Endometrial microvascular endothelial cells (primary cell): ENCODE data around the gene SUPT6H. TPM values are rescaled to one million over a fixed set of nuclear protein-coding genes. Genes with fewer than 3 reads are reported as not detected.

ENCODE experiments used
- in situ Hi-C: cut with HindIII; loops from 2 replicates; pipeline ENCODE4 v1.10.0; 2017; ENCODE audit warnings: low sequenced_read_pairs, low pct_unique_long_range_greater_than_20kb; ENCODE audit errors: inconsistent ontology term
- total RNA-seq: library from RNA; depleted of rRNA; stranded (reverse); fragments of >200 nt; gene quantifications from one replicate; pipeline ENCODE4 v1.2.3, GENCODE V29; 2015; ENCODE audit errors: inconsistent ontology term

Gene SUPT6H
- total RNA-seq, 1 donor from 2014 or later: 38.7 TPM

DNA sequence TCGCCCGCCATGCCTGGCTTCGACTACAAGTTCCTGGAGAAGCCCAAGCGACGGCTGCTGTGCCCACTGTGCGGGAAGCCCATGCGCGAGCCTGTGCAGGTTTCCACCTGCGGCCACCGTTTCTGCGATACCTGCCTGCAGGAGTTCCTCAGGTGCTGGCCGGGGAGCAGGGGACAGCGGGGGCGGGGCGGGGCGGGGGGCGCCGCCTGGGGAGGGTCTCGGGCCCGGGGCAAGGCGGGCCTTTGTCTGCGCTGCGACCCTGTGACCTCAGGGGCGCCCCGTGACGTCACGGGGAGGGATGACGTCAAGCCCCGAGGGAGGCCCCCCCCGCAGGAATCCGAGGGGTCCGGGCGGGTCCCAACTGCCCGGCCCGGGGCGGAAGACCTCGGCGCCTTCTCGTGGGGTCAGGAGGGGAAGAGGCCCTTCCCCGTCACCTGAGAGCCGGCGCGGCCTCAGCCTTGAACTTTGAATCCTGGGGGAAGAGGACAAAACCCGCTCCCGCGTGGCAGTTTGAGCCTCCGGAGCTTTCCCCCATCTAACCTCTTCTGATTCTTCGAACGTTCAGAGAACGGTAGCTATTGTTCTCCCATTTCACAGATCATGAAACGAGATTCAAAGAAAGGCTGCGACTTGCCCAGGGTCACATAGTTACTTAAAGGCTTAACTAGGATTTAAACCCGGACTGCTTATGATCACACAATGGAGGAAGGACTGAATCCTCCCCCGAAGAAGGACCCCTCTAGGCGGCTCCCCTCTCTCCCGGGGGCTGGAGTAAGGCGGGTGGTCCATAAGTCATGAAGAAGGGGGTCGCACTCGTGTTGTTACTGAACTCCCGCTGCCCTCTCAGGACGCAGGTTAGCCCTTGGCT, 82.3 kb downstream of the SUPT6H start:
- in situ Hi-C loops: no loop called here

DNA sequence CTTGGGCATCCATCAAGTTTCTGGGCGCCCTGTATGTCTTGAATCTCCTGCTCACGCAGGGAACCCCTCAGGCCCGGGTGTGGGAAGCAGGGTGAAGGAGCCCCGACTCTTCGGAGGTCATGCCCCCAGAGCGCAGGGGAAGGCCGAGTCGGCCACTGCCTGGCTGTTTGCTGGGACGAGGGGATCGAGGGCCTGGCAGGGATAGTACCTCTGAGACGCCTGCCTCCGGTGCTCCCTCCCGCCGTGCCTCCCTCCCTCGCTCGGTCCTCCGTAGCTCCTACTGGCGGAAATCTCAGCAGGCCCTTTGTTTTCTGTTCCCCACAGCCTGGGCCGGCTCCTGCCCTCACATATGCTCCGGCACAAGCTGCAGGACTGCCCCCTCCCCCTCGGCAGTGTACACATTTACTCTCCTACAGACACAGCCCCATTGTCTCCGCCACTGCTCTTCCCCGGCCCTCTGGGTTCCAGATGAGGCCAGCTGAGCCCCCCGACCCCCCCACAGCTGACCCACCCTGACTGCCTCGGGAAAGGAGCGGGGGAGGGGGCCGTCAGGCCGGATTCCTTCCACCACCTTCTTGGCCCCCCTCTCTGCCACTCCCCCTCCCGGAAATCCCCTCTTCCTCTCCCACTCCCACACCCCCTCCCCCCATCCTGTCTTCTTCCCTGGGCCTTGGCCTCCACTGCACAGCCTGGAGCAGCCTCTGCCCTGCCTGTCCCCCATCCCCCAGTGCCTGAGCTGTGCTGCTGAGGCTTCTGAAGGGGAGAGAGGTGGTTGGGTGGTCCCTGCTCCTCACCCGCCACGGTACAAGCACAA, 83.2 kb downstream of the SUPT6H start:
- in situ Hi-C loops: no loop called here

DNA sequence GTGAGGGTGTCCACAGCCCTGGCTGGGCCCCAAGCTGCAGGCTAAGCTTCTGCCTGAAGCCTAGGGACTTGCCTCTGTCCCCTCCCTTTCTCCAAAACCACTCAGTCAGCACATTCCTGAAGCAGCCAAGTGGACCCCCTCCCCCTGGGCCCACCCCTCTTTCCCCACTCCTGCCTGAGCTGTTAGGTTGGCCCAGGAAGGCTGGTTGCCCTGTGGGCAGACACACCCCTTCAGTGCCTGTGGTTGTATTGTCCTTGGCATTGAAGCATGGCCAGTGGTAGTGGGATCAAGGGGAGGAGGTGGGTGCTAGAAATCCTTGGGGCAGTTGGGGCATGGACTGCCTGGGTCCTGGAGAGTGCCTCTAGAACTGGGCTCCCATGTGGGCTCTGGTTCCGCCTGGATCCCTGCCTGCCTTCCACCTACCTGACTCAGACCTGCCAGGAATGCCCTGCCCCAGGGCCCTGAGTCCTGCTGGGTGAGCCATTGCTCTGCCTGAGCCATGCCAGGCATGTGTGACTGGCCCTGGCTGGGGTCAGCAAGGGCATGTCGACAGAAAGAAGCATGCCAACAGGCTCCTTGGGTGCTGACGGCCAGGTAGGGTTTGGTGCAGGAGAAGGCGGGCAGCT, 83.9 kb downstream of the SUPT6H start:
- in situ Hi-C loops: no loop called here

DNA sequence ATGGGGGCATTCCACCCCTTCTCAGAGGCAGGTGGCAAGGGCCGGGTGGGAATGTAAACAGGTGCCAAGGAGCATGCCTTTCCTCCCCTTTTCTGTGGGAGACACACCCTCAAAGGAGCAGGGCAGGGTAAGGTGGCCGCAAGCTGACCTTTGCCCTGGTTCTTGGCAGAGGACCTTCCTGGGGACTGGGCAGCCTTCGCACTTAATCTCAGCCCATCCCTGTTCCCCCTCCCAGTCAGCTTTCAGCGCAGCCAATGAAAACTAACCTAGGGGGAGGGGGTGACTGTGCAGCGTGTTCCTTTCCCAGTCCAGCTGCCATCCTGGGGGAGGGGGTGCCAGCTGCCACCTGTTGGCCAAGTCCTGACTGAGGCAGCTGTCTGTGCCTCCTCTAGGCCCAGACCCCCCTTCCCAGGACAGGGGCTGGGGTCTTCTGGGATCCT, 84.6 kb downstream of the SUPT6H start:
- in situ Hi-C loops: no loop called here

DNA sequence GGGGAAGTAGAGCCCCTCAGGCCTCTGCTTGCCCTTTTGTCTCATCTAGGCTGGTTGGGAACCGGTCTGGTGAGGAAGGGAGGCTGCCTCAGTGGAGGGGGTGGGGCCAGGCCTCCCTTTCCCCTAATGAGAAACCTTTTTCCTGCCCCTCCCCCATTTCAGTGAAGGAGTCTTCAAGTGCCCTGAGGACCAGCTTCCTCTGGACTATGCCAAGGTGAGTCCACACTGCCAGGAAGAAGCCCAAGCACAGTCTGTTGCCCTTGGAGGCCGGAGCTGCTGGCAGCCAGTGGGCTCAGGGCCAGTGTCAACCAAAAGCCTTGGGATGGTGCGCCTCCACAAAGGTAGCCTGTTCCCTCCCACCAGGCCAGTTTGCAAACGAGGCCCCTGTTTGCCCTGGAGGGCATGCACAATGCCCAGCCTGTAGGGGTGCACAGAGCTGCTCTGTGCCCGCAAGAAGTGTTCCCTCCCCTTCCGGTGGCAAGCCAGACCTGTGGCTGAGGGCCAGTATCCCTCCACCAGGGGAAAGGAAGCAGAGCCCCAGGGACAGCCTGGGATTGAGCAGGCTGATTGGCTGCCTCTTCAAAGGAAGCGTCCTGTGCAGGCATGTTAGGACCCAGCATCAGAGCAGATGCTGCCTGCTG, 85.2 kb downstream of the SUPT6H start:
- in situ Hi-C loops: no loop called here

DNA sequence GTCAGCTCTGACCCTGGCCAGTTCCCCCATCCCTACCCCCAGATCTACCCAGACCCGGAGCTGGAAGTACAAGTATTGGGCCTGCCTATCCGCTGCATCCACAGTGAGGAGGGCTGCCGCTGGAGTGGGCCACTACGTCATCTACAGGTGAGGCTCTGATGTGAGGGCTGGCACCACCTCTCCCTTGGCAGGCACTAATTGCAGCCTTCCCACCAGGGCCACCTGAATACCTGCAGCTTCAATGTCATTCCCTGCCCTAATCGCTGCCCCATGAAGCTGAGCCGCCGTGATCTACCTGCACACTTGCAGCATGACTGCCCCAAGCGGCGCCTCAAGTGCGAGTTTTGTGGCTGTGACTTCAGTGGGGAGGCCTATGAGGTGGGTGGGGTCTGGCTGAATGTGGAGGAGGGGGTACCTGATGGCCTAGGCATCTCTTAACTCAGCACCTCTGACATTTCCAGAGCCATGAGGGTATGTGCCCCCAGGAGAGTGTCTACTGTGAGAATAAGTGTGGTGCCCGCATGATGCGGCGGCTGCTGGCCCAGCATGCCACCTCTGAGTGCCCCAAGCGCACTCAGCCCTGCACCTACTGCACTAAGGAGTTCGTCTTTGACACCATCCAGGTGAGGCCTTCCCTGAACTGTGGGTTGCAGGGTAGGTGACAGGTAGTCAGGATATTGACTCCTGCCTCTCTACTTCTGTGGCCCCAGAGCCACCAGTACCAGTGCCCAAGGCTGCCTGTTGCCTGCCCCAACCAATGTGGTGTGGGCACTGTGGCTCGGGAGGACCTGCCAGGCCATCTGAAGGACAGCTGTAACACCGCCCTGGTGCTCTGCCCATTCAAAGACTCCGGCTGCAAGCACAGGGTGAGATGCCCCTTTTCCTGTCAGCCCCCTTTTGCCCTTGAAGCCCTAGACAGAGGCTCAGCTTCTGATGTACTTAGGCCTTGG, 86.1 kb downstream of the SUPT6H start:
- in situ Hi-C loops: no loop called here

DNA sequence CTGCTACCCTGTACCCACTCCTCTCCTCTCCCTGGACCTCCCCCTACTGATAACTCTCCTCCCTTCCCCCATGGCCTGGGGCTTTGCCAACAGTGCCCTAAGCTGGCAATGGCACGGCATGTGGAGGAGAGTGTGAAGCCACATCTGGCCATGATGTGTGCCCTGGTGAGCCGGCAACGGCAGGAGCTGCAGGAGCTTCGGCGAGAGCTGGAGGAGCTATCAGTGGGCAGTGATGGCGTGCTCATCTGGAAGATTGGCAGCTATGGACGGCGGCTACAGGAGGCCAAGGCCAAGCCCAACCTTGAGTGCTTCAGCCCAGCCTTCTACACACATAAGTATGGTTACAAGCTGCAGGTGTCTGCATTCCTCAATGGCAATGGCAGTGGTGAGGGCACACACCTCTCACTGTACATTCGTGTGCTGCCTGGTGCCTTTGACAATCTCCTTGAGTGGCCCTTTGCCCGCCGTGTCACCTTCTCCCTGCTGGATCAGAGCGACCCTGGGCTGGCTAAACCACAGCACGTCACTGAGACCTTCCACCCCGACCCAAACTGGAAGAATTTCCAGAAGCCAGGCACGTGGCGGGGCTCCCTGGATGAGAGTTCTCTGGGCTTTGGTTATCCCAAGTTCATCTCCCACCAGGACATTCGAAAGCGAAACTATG, 87.0 kb downstream of the SUPT6H start:
- in situ Hi-C loops: no loop called here

DNA sequence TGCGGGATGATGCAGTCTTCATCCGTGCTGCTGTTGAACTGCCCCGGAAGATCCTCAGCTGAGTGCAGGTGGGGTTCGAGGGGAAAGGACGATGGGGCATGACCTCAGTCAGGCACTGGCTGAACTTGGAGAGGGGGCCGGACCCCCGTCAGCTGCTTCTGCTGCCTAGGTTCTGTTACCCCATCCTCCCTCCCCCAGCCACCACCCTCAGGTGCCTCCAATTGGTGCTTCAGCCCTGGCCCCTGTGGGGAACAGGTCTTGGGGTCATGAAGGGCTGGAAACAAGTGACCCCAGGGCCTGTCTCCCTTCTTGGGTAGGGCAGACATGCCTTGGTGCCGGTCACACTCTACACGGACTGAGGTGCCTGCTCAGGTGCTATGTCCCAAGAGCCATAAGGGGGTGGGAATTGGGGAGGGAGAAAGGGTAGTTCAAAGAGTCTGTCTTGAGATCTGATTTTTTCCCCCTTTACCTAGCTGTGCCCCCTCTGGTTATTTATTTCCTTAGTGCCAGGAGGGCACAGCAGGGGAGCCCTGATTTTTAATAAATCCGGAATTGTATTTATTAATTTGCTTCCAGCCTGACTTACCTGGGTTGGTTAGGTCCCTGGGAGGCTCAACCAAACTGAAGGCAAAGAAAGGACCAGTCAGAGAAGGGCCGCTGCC, 87.6 kb downstream of the SUPT6H start:
- in situ Hi-C loops: no loop called here

DNA sequence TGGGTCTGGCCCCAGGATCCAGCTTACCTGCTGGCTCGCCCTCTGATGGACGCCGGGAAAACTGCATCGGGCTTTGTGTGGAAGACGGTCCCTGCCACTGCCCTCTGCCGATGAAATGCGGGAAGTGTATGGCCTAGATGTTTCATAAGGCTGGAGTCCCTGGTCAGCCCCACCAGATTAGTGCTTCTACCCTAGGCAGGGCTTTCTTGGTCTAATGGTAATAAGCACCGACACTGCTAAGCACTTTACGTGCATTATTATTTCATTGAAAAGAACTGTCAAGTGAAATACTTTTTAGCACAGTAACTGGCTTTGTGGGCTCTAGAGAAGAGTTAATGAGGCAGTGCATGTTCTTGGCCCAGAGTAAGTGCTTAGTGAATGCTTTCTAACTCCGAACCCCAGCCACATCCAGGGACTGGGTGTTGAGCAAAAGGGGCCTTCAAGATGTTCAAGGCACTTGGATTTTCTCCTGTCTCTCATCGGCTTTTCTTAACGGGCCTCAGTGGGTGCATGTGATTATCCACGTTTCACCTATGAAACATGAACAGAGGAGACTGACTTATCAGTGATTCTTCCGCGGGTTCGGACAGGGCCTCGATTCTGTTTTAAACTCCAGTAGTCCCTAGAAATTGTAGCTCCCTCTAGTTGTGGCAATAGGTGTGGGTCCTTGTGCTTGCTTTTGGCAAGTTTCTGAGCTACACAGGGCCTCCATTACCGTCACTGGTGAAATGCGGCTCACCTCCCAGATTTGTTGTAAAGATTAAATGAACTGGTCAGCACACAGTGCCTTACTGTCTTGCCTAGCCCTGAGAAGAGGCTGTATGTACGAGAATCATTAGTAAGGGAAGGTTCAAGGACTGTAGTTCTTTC, 88.4 kb downstream of the SUPT6H start:
- in situ Hi-C loops: no loop called here

DNA sequence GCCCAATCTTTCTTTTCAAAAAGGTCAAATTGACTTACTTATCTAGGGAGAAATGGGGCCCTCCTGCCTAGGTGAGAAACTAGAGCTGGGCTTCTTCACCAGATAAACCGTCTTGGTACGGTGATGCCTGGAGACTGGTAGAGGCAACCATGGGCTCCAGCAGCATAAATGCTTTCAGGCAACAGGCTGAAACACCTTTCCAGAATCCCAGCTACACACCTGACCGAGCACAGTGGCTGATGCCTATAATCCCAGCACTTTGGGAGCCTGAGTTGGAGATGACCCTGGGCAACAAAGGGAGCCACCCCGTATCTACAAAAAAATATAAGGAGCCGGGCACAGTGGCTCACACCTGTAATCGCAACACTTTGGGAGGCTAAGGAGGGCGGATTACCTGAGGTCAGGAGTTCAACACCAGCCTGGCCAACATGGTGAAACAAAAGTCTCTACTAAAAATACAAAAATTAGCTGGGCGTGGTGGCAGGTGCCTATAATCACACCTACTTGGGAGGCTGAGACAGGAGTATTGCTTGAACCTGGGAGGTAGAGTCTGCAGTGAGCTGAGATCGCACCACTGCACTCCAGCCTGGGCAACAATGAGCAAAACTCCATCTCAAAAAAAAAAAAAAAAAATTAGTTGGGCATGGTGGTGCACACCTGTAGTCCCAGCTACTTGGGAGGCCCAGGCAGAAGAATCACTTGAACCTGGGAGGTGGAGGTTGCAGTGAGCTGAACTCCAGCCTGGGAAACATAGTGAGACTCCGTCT, 89.8 kb downstream of the SUPT6H start:
- in situ Hi-C loops: no loop called here

Other genes with a start within 250 kb of the SUPT6H start
- gene SLC13A2, start 188.6 kb upstream of the SUPT6H start, total RNA-seq: not detected
- not detected for gene FOXN1, start 155.9 kb upstream of the SUPT6H start, total RNA-seq
- gene UNC119, start 109.6 kb upstream of the SUPT6H start, total RNA-seq: 28.7 TPM
- 69.2 TPM for gene PIGS, start 90.7 kb upstream of the SUPT6H start, total RNA-seq
- gene ALDOC, start 85.3 kb upstream of the SUPT6H start, total RNA-seq: 8.9 TPM
- gene SPAG5, start 63.2 kb upstream of the SUPT6H start, total RNA-seq: 63.3 TPM
- gene RSKR, start 48.0 kb upstream of the SUPT6H start, total RNA-seq: 1.5 TPM
- 148 TPM for gene BLTP2, start 17.0 kb upstream of the SUPT6H start, total RNA-seq
- 60.8 TPM for gene SDF2, start 299 bp upstream of the SUPT6H start, total RNA-seq
- not detected for gene PROCA1, start 49.7 kb downstream of the SUPT6H start, total RNA-seq
- 31.1 TPM for gene RAB34, start 55.7 kb downstream of the SUPT6H start, total RNA-seq
- 308 TPM for gene RPL23A, start 57.8 kb downstream of the SUPT6H start, total RNA-seq
- gene TLCD1, start 64.0 kb downstream of the SUPT6H start, total RNA-seq: 7.7 TPM
- 1.0 TPM for gene NEK8, start 66.6 kb downstream of the SUPT6H start, total RNA-seq
- 14.3 TPM for gene TRAF4, start 81.8 kb downstream of the SUPT6H start, total RNA-seq
- gene FAM222B, start 180.6 kb downstream of the SUPT6H start, total RNA-seq: 23.0 TPM
- gene ERAL1, start 192.8 kb downstream of the SUPT6H start, total RNA-seq: 120 TPM
- 102 TPM for gene FLOT2, start 235.5 kb downstream of the SUPT6H start, total RNA-seq
- gene DHRS13, start 240.9 kb downstream of the SUPT6H start, total RNA-seq: 11.3 TPM